ENCODE measurements around the gene PARP9.

DNA sequence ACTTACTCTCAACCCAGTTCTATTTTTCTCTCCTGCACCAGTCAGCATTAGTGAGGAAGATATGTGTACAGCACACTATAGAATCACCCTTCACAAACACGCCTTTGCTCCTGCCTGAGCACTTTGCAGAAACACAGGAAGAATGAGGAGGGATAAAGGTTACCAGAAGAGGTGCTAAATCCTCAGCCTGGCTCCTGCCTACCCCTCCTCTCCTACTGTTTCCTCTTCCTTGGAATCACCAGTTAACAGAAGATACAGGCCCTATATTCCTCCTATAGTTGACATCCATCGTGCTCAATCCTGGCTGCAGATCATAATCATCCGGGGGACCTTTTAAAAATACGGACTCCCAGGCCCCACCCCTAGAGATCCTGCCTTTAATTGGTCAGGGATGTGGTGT, 42.2 kb upstream of the PARP9 start:
- TF ChIP-seq CTCF (conservative IDR thresholded peaks at IDR 0.05): no peak
- no peak for TF ChIP-seq ZFX (IDR thresholded peaks at IDR 0.05)
